ENCODE data around the gene CPNE7.
A peak's percentile ranks its signal among the peaks of the same experiment; 100 is the strongest.
"Not testable (repeated sequence)": the region's sequence is repeated elsewhere in the genome, so short reads cannot be mapped to it uniquely, and the experiment has no call there.

CPNE7 gene

DNA sequence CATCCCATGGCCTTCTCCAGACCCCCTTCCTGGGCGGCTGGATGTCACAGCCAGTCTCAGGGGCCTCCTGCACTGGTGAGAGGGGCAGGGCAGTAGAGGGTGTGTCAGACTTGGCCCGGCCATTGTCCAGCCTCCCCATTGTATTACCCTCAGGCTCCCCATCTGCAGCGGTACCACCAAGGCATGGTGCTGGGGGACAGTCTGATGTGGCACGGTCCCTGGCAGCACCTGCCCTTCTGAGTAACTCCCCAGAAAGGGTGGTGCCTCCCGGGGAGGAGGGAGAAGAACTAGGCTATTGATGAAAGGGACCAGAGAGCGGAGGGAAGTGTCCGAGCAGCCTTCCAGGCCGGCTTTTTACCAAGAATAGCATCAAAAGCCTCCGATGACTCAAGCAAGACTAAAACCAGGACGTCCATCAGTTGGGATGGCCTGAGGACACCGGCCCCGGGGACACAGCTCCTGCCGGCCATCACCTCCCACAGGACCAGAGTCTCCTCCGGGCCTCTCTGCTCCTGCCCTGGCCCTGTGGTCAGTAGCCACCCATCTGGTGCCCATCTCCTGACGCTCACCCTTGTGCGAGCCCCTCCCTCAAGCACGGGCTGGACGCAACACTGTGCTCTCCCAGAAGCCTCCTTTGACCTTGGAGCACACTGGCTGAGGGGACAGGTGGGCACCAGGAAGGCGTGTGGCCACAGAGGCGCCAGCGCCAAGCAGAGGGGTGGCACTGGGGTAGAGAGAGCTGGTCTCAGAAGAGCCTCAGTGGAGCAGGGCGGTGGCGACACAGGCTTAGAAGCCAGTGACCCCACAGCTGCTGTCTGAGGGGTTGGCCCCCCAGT lies 5.8 kb upstream of the CPNE7 start:
- DNase-seq, result no peak

DNA sequence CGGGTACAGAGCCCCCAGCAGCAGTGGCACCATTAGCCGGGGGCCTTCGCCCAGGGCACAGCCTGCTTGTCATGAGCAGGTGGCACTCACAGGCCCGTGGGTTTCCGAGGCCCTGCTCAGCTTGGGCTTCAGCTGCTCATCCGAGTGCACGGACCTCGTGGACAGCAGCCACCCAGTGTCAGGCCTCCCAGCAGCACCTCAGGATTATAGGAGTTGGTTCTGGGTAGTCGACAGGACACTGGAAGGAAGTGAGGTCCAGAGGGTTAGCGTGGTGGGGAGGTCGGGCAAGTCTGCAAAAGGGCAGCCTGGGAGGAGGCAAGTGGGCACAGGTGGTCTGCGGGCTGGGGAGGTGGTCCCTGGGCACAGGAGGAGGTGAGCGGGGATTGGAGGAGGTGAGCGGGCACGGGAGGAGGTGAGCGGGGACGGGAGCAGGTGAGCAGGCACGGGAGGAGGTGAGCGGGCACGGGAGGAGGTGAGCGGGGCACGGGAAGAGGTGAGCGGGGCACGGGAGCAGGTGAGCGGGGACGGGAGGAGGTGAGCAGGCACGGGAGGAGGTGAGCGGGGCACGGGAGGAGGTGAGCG lies 5.1 kb upstream of the CPNE7 start:
- DNase-seq, result no peak

DNA sequence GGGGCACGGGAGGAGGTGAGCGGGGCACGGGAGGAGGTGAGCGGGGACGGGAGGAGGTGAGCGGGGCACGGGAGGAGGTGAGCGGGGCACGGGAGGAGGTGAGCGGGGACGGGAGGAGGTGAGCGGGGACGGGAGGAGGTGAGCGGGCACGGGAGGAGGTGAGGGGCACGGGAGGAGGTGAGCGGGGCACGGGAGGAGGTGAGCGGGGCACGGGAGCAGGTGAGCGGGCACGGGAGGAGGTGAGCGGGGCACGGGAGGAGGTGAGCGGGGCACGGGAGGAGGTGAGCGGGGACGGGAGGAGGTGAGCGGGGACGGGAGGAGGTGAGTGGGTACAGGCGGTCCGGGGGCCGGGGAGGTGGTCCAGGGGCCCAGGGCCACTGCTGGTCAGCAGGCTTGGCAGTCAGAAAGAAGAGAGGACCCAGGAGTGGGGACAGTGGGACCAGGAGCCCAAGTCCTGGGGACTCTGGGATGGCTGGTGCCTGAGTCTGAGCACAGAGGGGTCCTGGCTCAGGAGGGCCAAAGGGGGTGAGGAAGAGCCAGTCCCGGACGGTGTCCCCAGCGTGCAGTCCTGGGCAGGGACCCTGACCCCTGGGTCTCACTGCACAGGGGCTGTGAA lies 4.5 kb upstream of the CPNE7 start:
- not testable (repeated sequence) for DNase-seq

DNA sequence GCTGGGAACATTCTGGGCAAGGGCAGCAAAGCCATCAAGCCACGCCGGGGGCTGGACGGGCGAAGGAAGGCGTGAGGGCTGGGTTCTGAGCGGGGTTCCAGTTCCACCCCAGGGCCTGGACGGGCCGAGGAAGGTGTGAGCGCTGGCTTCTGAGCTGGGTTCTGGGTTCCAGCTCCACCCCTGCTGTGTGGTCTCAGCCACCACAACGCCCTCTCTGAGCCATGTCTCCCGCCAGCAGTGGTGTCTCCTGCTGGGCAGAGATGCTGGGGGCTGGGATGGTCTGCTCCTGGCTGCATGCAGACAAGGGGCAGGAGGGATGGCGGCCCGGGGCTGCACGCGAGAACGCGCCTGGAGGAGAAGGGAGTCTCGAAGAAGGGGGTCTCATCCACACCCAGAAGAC lies 3.9 kb upstream of the CPNE7 start:
- DNase-seq, result no peak

DNA sequence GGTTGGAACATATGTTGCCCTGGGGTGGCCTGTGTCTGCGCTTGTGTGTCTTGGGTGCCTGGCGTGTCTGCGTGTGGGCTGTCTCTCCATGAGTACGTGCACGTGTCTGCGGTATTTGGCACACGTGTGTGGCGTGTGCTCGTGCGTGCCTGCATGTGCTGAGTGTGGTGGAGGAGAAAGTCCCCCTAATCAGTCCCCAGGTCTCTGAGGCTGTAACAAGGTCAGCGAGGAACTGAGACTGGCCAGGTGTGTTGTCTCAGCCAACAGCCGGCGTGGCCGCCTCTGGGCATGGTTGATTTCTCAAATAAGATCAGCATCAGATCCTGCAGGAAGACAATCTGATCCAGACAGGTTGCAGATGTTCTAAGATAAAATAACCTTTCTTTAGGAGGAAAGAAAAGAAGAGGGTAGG lies 3.5 kb upstream of the CPNE7 start:
- DNase-seq, result no peak

DNA sequence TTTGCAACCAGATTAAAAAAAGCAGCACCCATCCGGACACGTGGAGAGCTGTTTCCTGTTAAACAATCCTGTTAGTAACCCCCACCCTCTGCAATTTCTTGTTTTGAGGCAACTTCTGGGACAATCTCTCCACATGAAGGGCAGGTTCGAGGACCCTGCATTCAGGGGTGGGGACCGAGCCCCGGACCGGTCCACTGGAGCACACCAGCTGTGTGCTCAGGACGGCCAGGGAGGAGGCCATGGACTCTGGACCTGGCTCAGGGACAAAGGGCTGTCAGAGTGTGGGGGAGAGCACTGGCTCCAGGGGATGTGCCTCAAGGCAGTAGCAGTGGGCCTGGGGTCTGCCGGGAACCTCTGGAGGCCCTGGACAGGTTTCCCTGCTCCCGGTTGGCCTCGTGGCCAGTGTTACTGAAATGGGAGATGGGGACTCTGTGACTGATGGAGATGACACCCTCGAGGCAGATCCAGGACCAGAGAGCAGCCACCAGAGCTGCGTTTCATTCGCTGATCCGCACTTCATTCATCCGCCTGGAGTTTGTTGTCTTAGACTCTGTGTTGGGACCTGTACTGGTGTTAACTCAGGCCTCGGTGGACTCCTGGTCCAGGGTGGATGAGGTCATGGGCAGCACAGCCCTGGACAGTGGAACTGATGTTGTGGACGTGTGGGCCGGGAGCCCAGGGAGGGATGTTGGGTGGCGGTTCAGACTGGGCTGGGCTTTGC lies 2.9 kb upstream of the CPNE7 start:
- DNase-seq, result no peak

DNA sequence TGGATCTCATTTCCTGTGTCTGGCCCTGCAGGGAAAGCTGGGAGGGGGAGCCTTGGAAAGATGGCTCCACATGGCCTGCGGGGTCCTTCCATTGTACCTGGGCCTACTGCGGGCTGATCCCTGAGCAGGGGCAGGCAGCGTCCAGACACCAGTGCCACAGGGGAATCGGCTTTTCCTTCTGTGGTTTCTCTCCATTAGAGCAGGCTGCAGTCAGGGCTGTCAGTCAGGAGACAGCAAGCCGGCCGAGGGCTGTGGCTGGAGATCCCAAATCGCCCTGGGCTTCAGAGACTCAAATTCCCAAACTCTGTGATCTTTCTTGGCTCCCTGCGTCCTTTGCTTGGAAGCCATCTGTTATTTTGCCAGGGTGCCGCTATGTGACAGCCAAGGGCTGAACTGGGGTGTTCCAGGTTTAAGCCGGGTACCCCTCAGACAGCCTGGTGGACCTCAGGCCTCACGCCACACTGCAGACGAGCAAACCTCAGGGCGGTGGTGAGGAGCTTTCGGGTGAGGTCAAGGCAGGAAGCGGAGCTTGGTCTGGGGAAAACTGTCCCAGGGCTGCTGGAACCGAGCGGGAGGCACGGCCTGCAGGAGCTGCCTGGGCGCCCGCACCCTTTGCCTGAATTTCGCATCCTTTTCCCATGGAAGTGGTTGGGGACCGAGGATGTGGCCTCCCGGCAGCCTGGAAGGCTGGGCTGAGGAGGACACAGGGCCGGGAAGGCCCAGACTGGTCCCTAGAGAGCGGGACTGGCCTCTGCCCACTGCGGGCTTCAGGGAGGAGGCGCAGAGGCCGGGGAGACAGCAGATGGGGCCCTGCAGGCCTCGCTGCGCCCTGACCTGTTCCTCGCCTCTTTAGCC lies 1.5 kb upstream of the CPNE7 start:
- DNase-seq, result no peak

DNA sequence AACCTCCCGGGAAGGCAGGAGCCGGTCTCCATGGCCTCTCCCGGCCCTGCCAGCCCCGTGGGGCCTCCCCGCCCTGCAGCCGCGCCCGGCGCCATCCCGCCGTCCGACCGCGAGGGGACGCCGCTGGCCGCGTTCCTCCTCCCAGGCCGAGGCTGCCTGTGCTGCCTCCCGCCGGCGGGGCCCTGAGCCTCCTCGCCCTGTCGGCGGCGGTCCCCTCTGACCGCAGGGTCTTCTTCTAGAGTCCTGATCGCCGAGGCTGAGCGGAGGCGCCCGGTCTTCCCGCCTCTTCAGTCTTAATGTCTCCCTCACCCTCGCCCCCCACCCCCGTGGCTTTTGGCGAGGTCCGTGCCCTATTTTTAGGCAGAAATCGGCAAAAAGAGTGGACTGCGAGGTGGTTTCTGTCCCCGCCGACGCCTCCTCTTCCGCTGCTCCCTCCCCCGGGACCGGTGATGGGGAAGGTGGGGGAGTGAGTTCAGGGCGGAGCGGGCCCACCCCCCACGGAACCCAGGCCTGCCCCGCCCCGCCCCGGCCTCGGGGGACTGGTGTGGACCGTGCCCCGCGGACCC lies 794 bp upstream of the CPNE7 start:
- peak; percentile 58 for DNase-seq

DNA sequence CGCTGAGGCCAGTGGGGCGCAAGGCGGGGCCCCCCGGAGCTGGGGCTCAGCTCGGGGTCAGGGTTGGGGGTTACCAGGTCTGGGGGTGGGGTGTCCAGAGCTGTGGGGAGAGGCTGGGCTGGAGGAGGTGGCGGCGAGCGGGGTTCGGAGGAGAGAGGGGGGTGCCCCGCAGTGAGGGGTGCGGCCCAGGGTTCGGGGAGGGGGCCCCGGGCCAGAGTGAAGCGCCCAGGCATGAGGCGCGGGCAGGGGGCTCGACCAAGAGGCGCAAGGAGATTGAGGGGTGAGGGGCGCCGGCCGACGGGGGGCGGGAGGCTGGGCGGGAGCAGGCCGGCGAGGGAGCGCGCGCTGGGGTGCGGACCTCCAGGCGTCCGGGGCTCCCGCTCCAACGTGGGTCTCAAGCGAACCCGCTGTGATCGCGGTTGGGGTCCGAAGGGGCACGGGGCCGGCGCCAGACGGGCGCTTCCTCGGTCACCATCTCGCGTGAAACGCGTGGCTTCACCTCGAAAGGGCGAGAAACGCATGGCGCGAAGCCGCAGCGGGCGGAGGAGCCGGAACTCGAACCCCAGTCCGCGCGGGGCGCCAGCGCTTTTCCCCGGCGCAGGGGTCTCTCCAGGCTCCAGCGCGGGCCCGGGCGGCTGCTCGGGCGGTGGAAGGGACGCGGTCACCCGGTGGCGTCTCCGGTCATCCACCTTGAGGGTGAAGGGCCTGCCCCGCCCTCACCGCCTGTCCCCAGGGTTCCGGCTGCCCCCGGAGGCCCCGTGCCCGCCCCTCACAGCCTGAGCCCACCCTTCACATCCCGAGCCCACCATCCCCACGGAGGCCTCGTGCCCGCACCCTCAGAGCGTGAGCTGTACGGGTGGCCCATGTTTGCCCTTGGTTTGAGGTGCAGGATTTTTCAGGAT lies 846 bp downstream of the CPNE7 start:
- no peak for DNase-seq

DNA sequence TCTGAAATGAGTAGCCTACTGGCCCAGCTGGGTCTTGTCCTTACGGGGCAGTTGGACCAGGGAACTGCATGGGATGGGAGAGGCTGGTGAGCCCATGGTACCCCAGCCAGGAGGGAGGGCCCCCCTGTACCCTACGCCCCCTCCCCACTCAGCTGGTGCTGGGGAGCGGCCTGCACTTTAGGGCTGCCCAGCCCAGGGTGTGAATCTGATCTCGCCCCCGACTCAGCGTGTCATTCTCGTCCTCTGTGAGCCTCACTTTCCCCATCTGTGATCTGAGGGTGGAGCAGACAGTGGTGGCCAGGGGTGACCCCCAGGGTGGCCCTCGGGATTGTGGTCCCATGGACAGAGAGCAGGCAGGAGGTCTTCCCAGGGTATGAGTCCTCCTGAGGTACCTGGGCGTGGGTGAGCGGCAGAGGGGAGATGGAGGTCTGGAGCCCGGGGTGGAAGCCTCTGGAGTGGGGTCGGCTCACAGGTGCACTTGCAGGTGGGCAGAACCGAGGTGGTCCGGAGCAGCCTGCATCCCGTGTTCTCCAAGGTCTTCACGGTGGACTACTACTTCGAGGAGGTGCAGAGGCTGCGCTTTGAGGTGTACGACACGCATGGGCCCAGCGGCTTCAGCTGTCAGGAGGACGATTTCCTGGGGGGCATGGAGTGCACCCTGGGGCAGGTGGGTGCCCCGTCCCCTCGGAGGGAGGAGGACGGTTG lies 1.6 kb downstream of the CPNE7 start:
- no peak for DNase-seq

DNA sequence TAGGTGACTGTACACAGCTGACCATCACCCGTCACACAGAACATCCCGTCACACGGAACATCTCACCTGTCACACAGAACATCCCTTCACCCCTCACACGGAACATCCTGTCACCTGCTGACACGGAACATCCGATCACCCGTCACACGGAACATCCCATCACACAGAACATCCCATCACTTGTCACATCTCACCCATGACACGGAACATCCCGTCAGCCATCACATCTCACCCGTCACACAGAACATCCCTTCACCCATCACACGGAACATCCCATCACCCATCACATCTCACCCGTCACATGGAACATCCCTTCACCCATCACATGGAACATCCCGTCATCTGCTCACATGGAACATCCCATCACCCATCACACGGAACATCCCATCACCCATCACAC lies 3.8 kb downstream of the CPNE7 start:
- no peak for DNase-seq

DNA sequence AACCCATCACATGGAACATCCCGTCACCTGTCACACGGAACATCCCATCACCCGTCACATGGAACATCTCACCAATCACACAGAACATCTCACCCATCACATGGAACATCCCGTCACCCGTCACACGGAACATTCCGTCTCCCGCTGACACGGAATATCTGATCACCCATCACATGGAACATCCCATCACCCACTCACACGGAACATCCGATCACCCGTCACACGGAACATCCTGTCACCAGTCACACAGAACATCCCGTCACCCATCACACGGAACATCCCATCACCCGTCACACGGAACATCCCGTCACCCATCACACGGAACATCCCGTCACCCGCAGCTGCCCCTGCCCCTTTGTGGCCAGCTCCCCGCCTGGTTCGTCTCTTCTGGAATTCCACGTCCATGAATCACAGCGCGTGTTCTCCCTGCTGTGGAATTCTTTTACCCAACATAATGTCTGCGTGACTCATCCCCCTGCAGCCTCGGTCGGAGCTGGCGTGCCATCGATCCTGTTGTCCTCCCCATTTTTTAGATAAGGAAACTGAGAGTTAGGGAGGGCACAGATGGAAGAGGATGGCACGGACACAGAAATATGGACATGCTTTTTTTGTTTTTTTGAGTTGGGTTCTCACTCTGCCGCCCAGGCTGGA lies 5.6 kb downstream of the CPNE7 start:
- DNase-seq, result no peak

DNA sequence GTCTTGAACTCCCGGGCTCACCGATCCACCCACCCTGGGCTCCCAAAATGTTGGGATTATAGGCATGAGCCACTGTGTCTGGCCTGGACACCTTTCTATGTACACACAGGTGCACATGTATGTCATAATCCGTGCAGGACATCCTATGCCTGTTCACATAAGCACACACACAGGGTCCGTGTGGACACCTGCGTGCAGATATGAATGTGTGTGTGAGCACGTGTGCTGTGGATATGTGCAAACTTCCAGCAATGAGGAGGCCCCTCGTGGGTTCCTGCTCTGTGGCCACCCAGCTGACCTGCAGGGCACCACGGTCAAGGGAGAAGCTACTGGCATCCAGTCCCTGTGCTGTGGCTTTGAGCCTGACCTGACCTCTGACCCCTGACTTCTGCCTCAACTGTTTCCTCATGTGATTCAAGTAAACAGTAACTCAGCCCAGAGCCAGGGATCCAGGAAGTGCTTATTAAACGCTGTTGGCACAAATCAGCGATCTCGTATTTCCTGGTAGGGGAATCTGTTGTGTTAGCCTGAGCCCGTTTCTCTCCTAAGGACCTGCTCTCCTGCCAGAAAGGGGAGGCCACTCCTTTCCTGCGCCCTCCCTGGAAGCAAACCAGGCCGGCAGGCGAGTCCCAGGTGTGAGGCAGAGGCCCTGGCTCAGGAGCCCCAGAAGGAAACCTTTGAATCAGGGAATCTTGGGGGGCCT lies 6.5 kb downstream of the CPNE7 start:
- no peak for DNase-seq

DNA sequence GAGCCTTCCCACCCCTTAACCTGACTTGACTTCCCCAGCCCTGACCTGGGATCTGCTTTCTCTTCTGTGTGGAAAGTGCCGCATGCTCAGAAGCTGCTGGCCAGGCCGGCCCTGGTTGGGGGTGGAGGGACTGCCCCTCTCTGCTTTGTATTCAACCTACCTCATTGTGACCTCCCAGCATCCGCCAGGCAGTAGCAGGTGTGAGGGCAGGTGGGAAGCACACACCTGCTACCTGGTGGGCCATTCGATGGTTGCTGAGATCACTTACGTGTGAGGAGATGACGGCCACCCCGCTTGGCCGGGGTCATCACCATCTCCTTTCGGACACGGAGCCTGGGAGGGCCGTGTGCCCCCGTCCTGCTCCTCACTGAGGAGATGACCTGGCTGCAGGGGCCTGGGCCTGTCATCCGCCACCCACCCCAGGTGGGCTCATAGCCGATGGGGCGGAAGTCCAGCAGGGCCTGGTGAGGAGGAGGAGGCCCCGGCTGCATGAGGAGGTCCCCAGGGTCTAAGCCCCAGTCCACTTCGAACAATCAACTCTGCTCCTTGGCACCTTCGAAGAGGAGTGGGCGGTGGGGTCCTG lies 7.1 kb downstream of the CPNE7 start:
- no peak for DNase-seq

DNA sequence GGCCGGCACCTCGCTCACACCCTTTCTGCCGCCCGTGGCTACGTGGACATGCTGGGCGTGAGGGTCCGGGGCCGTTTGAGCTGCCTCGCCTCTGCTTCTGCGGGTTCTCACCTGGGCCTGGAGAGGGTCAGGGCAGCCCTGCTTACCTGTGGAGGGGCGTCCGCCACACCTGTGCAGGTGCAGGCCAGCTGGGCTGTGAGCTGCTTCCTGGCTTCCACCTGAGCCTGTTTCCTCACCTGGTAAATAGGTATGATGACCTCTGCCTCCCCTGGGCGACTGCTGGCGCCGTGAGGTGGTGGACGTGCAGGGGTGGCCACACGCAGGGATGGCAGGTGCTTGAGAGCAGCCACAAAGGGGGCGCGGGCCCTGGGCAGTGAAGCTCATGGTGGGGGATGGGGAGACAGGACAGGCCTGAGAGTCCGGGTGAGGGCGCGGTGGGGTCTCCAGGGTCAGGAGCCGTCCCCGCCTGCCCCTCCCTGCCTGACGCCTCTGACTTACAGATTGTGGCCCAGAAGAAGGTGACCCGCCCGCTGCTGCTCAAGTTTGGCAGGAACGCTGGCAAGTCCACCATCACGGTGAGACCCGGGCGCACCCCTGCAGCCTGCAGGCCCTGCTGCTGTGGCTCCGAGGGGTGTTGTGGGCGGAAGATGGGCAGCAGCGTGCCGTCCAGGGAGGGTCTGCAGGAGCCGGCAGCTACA lies 7.8 kb downstream of the CPNE7 start:
- DNase-seq, result no peak

DNA sequence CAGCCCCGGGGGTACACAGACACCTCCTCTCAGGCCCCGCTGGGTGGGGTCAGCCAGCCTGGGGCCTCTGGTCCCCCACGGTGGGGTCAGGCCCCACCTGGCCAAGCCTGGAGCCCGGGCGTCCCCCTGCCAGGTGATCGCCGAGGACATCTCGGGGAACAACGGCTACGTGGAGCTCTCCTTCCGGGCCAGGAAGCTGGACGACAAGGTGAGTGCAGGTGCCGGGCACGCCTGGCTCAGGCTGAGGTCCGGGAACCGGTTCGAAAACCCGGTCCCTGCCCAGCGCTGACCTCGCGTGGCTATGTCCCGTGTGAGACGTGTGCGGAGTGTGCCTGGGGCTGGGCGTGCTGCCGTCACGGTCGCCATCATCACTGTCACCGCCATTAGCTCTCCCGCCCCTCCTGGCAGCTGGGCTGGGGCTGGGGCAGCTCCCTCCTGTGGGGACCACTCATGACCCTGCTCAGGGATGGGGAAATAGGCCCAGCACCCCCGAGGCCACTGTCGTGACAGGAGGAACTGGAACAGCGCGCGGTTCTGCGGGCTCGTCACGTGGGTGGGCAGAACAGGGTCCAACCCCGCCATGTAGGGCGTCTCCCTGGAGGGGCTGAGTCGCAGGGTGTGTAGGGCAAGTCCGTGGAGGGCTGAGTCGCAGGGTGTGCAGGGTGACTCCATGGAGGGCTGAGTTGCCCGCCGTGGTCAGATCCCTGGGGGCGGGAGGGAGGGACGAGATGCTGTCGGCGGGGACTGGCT lies 8.5 kb downstream of the CPNE7 start:
- no peak for DNase-seq

DNA sequence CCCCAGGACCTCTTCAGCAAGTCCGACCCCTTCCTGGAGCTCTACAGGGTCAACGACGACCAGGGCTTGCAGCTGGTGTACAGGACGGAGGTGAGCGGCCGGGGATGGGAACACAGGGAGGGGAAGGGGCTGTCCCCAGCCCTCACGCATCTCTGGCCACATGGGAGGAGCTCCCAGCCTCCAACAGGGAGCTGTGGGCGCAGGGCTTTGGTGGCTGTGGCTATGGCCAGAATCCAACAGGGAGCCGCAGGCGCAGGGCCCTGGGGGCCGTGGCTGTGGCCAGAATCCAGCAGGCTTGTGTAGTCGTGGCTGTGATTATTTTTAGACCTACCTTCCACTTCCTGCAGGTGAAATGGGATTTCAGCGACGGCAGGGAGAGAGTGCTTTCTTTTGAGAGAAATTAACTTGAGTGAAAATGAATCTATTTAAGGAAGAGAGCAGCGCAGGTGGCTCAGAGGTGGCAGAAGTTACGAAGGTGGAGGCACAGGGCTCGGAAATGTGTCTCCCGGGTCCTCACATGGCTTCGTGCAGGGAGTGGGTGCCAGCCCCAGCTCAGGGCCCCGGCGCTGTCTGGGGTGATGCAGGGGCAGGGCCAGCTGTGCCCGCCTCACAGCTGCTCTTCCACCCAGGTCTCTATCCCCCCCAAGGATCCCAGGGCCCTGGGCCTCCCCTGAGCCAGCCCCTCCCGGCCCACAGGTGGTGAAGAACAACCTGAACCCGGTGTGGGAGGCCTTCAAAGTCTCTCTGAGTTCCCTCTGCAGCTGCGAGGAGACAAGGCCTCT lies 9.4 kb downstream of the CPNE7 start:
- DNase-seq, result no peak

Data from NCI-H1436 (cell line).